Panc1 (cell line): Measurements from ENCODE around the gene CDH23. TPM values are rescaled to one million over a fixed set of nuclear protein-coding genes. Genes with fewer than 3 reads are reported as not detected.

Experiments
- ATAC-seq: fragments of 200-7000 bp; cut with Tn5 transposase; 2 replicates; pipeline ENCODE4 v1.9.1; 2020; ENCODE audit warnings: mild to moderate bottlenecking, moderate library complexity
- BruUV-seq: library from RNA; stranded (reverse); fragments of 400-500 nt; replicated peaks from 2 replicates; lab custom pipeline; 2021; lab: Mats Ljungman, UMichigan
- CTCF ChIA-PET: fragments of 300-600 bp; sonication (Branson Sonifier 250); formaldehyde crosslinking; loops from one replicate; lab custom pipeline; 2022; ENCODE audit warnings: antibody characterized with exemption; lab: Charles Lee
- POLR2A ChIA-PET: fragments of 300-600 bp; sonication (Branson Sonifier 250); formaldehyde crosslinking; loops from one replicate; lab custom pipeline; 2022; ENCODE audit warnings: antibody characterized with exemption; lab: Charles Lee
- DNase-seq: peaks from one replicate; pipeline ENCODE4 v3.0.0-alpha.2; 2010; ENCODE audit warnings: low read depth, low spot score
- H3K27ac ChIP-seq: 2 replicates; pipeline ENCODE4 v1.5.1; 2011; ENCODE audit warnings: mild to moderate bottlenecking, low read length, inconsistent platforms
- H3K27me3 ChIP-seq: fragments of 200-500 bp; sonication (Bioruptor generic); 2 replicates; pipeline ENCODE4 v1.6.0; 2014; ENCODE audit warnings: low read length, inconsistent platforms; ENCODE audit not compliant: control insufficient read depth, insufficient read depth
- H3K36me3 ChIP-seq: fragments of 200-500 bp; sonication (Bioruptor generic); 2 replicates; pipeline ENCODE4 v1.5.1; 2014; ENCODE audit warnings: inconsistent platforms, mild to moderate bottlenecking, low read length, moderate library complexity; ENCODE audit not compliant: control insufficient read depth, insufficient read depth
- H3K4me1 ChIP-seq: 2 replicates; pipeline ENCODE4 v1.5.1; 2011; ENCODE audit warnings: inconsistent platforms, mild to moderate bottlenecking, low read length, moderate library complexity; ENCODE audit not compliant: control insufficient read depth, insufficient read depth
- H3K4me3 ChIP-seq, 2 experiments: 2 replicates each; pipeline ENCODE4 v1.5.1; 2011 to 2012; ENCODE audit warnings: low read depth in 2 of 2, low read length in 2 of 2, mild to moderate bottlenecking in 2 of 2, inconsistent platforms in 1 of 2, moderate library complexity in 1 of 2
- H3K9me3 ChIP-seq: fragments of 200-500 bp; sonication (Bioruptor generic); 2 replicates; pipeline ENCODE4 v1.5.1; 2014; ENCODE audit warnings: low read depth, mild to moderate bottlenecking, inconsistent platforms, low read length, moderate library complexity; ENCODE audit not compliant: control insufficient read depth, insufficient read depth
- CTCF ChIP-seq: fragments of 450-650 bp; IDR thresholded peaks from 2 replicates; pipeline ENCODE4 v1.5.1; 2017; ENCODE audit warnings: mild to moderate bottlenecking
- POLR2AphosphoS5 ChIP-seq: IDR thresholded peaks from 2 replicates; pipeline ENCODE4 v1.6.1; 2012; ENCODE audit warnings: mild to moderate bottlenecking, low read depth, low read length, moderate library complexity
- REST ChIP-seq, 2 experiments: IDR thresholded peaks; 2 replicates each; pipeline ENCODE4 v1.6.1; 2011 to 2012; ENCODE audit warnings: low read depth in 2 of 2, control low read depth in 1 of 2, low read length in 1 of 2, mild to moderate bottlenecking in 1 of 2, moderate library complexity in 1 of 2; ENCODE audit not compliant: insufficient read depth in 1 of 2
- SIN3A ChIP-seq: IDR thresholded peaks from 2 replicates; pipeline ENCODE4 v1.6.1; 2012; ENCODE audit warnings: low read depth, mild to moderate bottlenecking, low read length, moderate library complexity, borderline replicate concordance; ENCODE audit not compliant: insufficient read depth
- TCF7L2 ChIP-seq: IDR thresholded peaks from 2 replicates; pipeline ENCODE4 v1.6.1; 2011; ENCODE audit warnings: mild to moderate bottlenecking, low read depth, low read length, inconsistent platforms
- in situ Hi-C: cut with HindIII; loops from 2 replicates; pipeline ENCODE4 v1.10.0; 2016; ENCODE audit warnings: low sequenced_read_pairs, low pct_unique_long_range_greater_than_20kb
- intact Hi-C: fragments of 100-400 bp; cut with micrococcal nuclease; formaldehyde crosslinking; loops from one replicate; pipeline ENCODE4 v1.10.0; 2022; ENCODE audit not compliant: unreplicated experiment
- total RNA-seq: library from RNA; stranded (reverse); gene quantifications from one replicate; pipeline ENCODE4 v1.2.1, GENCODE V29; 2021; ENCODE audit not compliant: unreplicated experiment

The CDH23 gene
- total RNA-seq, 1 experiment from 2014 or later, result 2.7 TPM

DNA sequence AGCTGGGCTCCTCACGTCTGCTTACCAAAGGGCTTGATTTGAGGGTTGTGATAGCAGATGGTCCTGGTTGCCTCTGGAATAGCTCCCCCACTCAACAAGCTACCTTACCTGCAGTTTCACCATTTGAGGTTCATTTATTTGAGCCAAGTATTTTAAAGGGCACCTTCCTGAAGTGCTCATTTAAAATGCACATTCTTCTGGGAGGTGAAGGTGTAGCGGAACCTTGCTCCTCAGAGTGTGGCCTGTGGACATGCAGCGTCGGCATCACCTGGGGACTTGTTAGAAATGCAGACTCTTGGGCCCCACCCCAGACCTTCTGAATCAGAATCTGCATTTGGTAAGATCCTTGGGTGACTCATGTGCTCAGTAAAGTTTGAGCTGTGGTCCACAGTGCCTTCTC is 2.3 kb downstream of the CDH23 start:
- ATAC-seq, result no peak
- H3K27ac ChIP-seq, result no peak overlapping the region
- in situ Hi-C loops, result no loop called here
- H3K9me3 ChIP-seq, result no peaks in the 10 kb centered on the region
- BruUV-seq, result no TSS peak
- TF ChIP-seq CTCF, result no peak
- TF ChIP-seq TCF7L2, result no peak
- no peak for TF ChIP-seq REST (IDR thresholded peaks at IDR 0.05; ENCODE audit: insufficient read depth in 1 of 2, low read depth in 2 of 2, low read length in 1 of 2)
- no peak for TF ChIP-seq SIN3A
- TF ChIP-seq POLR2AphosphoS5, result no peak
- 0 out of 2 replicates have a peak, but pooled peaks cover 5% of the 10 kb centered on the region for H3K4me1 ChIP-seq
- ChIA-PET CTCF (interaction anchor here (0.6 to 1.1 kb wide), 3 partner anchors 125 to 234 kb away, joined by 3 to 5 read pairs (median 4); no protein-coding TSS in a partner anchor), POLR2A (no interaction called here)
- intact Hi-C loops, result no loop called here
- H3K36me3 ChIP-seq, result no peaks in the 10 kb centered on the region
- no peak for DNase-seq
- no peak overlapping the region for H3K4me3 ChIP-seq
- H3K27me3 ChIP-seq, result peaks cover 12% of the 10 kb centered on the region; the same call in 1 of the 2 replicates

GRCh38 chr10:71399946-71400345 is 3.2 kb downstream of the CDH23 start:
- no peak for DNase-seq
- ATAC-seq, result no peak
- H3K4me1 ChIP-seq, result 0 out of 2 replicates have a peak, but pooled peaks cover 5% of the 10 kb centered on the region
- CTCF ChIA-PET, result interaction anchor here (0.7 kb wide), 1 partner anchor 176 kb away, joined by 4 read pairs; no protein-coding TSS in a partner anchor
- no TSS peak for BruUV-seq
- H3K36me3 ChIP-seq, result no peaks in the 10 kb centered on the region
- in situ Hi-C loops, result no loop called here
- no peak overlapping the region for H3K27ac ChIP-seq
- no peaks in the 10 kb centered on the region for H3K9me3 ChIP-seq
- POLR2A ChIA-PET, result no interaction called here
- no peak overlapping the region for H3K4me3 ChIP-seq
- peaks cover 12% of the 10 kb centered on the region; the same call in 1 of the 2 replicates for H3K27me3 ChIP-seq
- intact Hi-C loops, result no loop called here
- TF ChIP-seq CTCF, result no peak
- no peak for TF ChIP-seq POLR2AphosphoS5
- no peak for TF ChIP-seq SIN3A
- no peak for TF ChIP-seq TCF7L2
- no peak for TF ChIP-seq REST (IDR thresholded peaks at IDR 0.05; ENCODE audit: insufficient read depth in 1 of 2, low read depth in 2 of 2, low read length in 1 of 2)
